ENCODE results near the gene INTS7. TPM values are rescaled to one million over a fixed set of nuclear protein-coding genes. Genes with fewer than 3 reads are reported as not detected.
A peak's percentile ranks its signal among the peaks of the same experiment; 100 is the strongest.

INTS7 gene
- total RNA-seq, 1 experiment from 2014 or later = 21.7 TPM

- POLR2A ChIA-PET = no interaction called here
- Histone ChIP-seq H2AFZ (ENCODE audit: low read depth, low read length, poor library complexity, severe bottlenecking) (no peak overlapping the region), H3K4me2 (ENCODE audit: low read length) (0 out of 2 replicates have a peak overlapping the region, but pooled peaks have one; percentile 4), H3K9me3 (ENCODE audit: control insufficient read depth in 1 of 2, insufficient read depth in 1 of 2, low read depth in 1 of 2, low read length in 2 of 2) (no peaks in the 10 kb centered on the region), H3K4me3 (replicated peaks in 1 of 2; ENCODE audit: low read depth in 1 of 2, low read length in 2 of 2) (no peak overlapping the region), H3K79me2 (ENCODE audit: insufficient read depth, low read length) (peaks cover 99% of the 10 kb centered on the region), H3K27ac (ENCODE audit: low read depth, low read length) (no peak overlapping the region), H3K27me3 (ENCODE audit: insufficient read depth, low read length) (no peaks in the 10 kb centered on the region), H3K9ac (ENCODE audit: low read length) (no peak overlapping the region), H3K36me3 (ENCODE audit: control insufficient read depth in 1 of 2, insufficient read depth in 2 of 2, low read length in 2 of 2) (peaks cover 4 to 14% of the 10 kb centered on the region in 2 experiments; a peak in 3 of 4 replicates), H3K4me1 (ENCODE audit: control insufficient read depth in 1 of 2, insufficient read depth in 2 of 2, low read length in 2 of 2) (peaks cover 4 to 18% of the 10 kb centered on the region in 2 experiments; a peak in 2 of 4 replicates), H3K9me2 (ENCODE audit: insufficient read depth) (no peaks in the 10 kb centered on the region), H4K20me1 (ENCODE audit: insufficient read depth) (peaks cover 17% of the 10 kb centered on the region; the same call in 1 of the 2 replicates)
- BruUV-seq (replicated peaks) = no TSS peak
- ATAC-seq (no peak; the same call in 1 of the 2 replicates), DNase-seq (ENCODE audit: low read depth, low spot score) (no peak)
- RAD21 ChIA-PET (ENCODE audit: low non-redundant PET in 1 of 2, low total read pairs in 2 of 2, uncharacterized antibody in 2 of 2, unreplicated experiment in 2 of 2) = no interaction called here
- intact Hi-C loops (cut with micrococcal nuclease) = no loop called here
- no peak for TF ChIP-seq ZBTB33 (IDR thresholded peaks at IDR 0.05; ENCODE audit: extremely low read depth, insufficient replicate concordance, low read length)
- peak; percentile 51; the same call in 1 of the 2 replicates for TF ChIP-seq FOSL1 (IDR thresholded peaks at IDR 0.05; ENCODE audit: low read depth)
- TF ChIP-seq SRF (IDR thresholded peaks at IDR 0.05; ENCODE audit: low read depth) = no peak
- peak; percentile 34; the same call in 1 of the 2 replicates for TF ChIP-seq JUND (IDR thresholded peaks at IDR 0.05)
- TF ChIP-seq EGR1 (IDR thresholded peaks at IDR 0.05; ENCODE audit: low read depth) = no peak
- no peak for TF ChIP-seq ZFX (IDR thresholded peaks at IDR 0.05)
- TF ChIP-seq, protein P1, sequence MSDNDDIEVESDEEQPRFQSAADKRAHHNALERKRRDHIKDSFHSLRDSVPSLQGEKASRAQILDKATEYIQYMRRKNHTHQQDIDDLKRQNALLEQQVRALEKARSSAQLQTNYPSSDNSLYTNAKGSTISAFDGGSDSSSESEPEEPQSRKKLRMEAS (IDR thresholded peaks at IDR 0.05) = no peak
- CTCF ChIA-PET = interaction anchor here (1.3 kb wide), 1 partner anchor 415 kb away, joined by 4 read pairs; no protein-coding TSS in a partner anchor
Measured at GRCh38 chr1:212040629-212041412, 5.5 kb upstream of the INTS7 start.
